Activated CD4-positive, alpha-beta T cell treated with anti-CD3 and anti-CD28 coated beads for 36 hours (primary cell): Measurements from ENCODE around the gene NUPR1. TPM values are rescaled to one million over a fixed set of nuclear protein-coding genes. Genes with fewer than 3 reads are reported as not detected.
"Not testable (repeated sequence)": the region's sequence is repeated elsewhere in the genome, so short reads cannot be mapped to it uniquely, and the experiment has no call there.

Experiments used
- ATAC-seq: fragments of 200-7000 bp; cut with Tn5 transposase; one replicate; pipeline ENCODE4 v1.10.0; 2021; ENCODE audit warnings: mild to moderate bottlenecking, moderate library complexity
- CTCF ChIA-PET: fragments of 350-600 bp; sonication (Branson Sonifier 250); formaldehyde crosslinking; loops from one replicate; lab custom pipeline; 2021; ENCODE audit warnings: antibody characterized with exemption; lab: Charles Lee
- POLR2A ChIA-PET: fragments of 350-600 bp; sonication (Branson Sonifier 250); formaldehyde crosslinking; loops from one replicate; lab custom pipeline; 2021; ENCODE audit warnings: antibody characterized with exemption, inconsistent platforms; lab: Charles Lee
- DNase-seq: peaks from one replicate; pipeline ENCODE4 v3.0.0-alpha.2; 2020
- H3K27ac Mint-ChIP-seq: one replicate; pipeline ENCODE4 v1.8.0; 2021; ENCODE audit warnings: mixed read lengths
- H3K27me3 Mint-ChIP-seq: one replicate; pipeline ENCODE4 v1.8.0; 2021; ENCODE audit warnings: mixed read lengths
- H3K36me3 Mint-ChIP-seq: one replicate; pipeline ENCODE4 v1.8.0; 2021; ENCODE audit warnings: low read depth, mixed read lengths
- H3K4me1 Mint-ChIP-seq: one replicate; pipeline ENCODE4 v1.8.0; 2021; ENCODE audit warnings: mixed read lengths
- H3K4me3 Mint-ChIP-seq: one replicate; pipeline ENCODE4 v1.8.0; 2021; ENCODE audit warnings: mild to moderate bottlenecking, moderate library complexity, mixed read lengths
- H3K9me3 Mint-ChIP-seq: one replicate; pipeline ENCODE4 v1.8.0; 2021; ENCODE audit warnings: low read depth, mixed read lengths
- intact Hi-C, 2 experiments: fragments of 100-400 bp; cut with DNase I in 1 of 2; cut with micrococcal nuclease in 1 of 2; formaldehyde crosslinking; loops; one replicate each; pipeline versions ENCODE4 v1.14.2 to v1.15.1; 2022 to 2024; cut with DNase I, micrococcal nuclease
- total RNA-seq, 2 experiments: library from RNA; stranded (reverse); gene quantifications; one replicate each; pipeline ENCODE4 v1.2.3, GENCODE V29; 2021

NUPR1 gene
- total RNA-seq, 2 experiments from 2014 or later: not detected

GRCh38 chr16:28554634-28555423, 16.1 kb upstream of the NUPR1 start:
- H3K27me3 Mint-ChIP-seq: no peaks in the 10 kb centered on the region
- ChIA-PET POLR2A (interaction anchor here (0.9 to 1.6 kb wide), 2 partner anchors 61 kb away, joined by 3 to 4 read pairs; partner anchors contain the start of gene APOBR), CTCF (interaction anchor here (0.7 to 2.4 kb wide), 3 partner anchors 27 to 1365 kb away, joined by 3 to 6 read pairs (median 4); no protein-coding TSS in a partner anchor)
- peaks cover 24% of the 10 kb centered on the region for H3K36me3 Mint-ChIP-seq
- H3K27ac Mint-ChIP-seq: peak overlapping the region; percentile 93
- intact Hi-C loops: loop anchor here (1.0 to 10.0 kb wide), 13 partner anchors 60 to 1522 kb away; partner anchors contain the start of genes APOBR (in 1 of the 2), ATXN2L (in 1 of the 2), CLN3 (in 1 of the 2) and KATNIP (in 1 of the 2)
- ATAC-seq (no peak), DNase-seq (no peak)
- H3K9me3 Mint-ChIP-seq: no peaks in the 10 kb centered on the region
- peak overlapping the region; percentile 87 for H3K4me3 Mint-ChIP-seq
- peaks cover 42% of the 10 kb centered on the region for H3K4me1 Mint-ChIP-seq

- ChIA-PET CTCF (interaction anchor here (0.7 kb wide), 1 partner anchor 1364 kb away, joined by 3 read pairs; no protein-coding TSS in a partner anchor), POLR2A (interaction anchor here (0.6 to 0.9 kb wide), 2 partner anchors 60 to 423 kb away, joined by 3 to 4 read pairs; partner anchors contain the start of gene APOBR)
- DNase-seq (peak; percentile 97), ATAC-seq (peak; percentile 85)
- Mint-ChIP-seq H3K4me1 (peaks cover 44% of the 10 kb centered on the region), H3K4me3 (peak within 1 kb of the TSS; percentile 87), H3K9me3 (no peaks in the 10 kb centered on the region), H3K27me3 (no peaks in the 10 kb centered on the region), H3K27ac (peak within 1 kb of the TSS; percentile 97), H3K36me3 (peaks cover 20% of the 10 kb centered on the region)
- intact Hi-C loops: loop anchor here (1.0 to 10.0 kb wide), 14 partner anchors 59 to 1523 kb away; partner anchors contain the start of genes APOBR (in 1 of the 2), ATXN2L (in 1 of the 2), CLN3 (in 1 of the 2) and KATNIP (in 1 of the 2)
These were observed 15.2 kb upstream of the NUPR1 start, which contains the start of gene SGF29 for GRCh38 chr16:28553776-28554633. TSS of gene SGF29 (plus strand) at chr16:28553920. CDS start at chr16:28581070, 27,150 bp downstream.

GRCh38 chr16:28549301-28549899, 10.6 kb upstream of the NUPR1 start:
- Mint-ChIP-seq H3K4me1 (peaks cover 10% of the 10 kb centered on the region), H3K27ac (no peak overlapping the region), H3K36me3 (no peaks in the 10 kb centered on the region), H3K4me3 (no peak overlapping the region), H3K9me3 (no peaks in the 10 kb centered on the region), H3K27me3 (no peaks in the 10 kb centered on the region)
- DNase-seq (peak; percentile 27), ATAC-seq (no peak)
- intact Hi-C loops: loop anchor here in 1 of 2 experiments (1.0 kb wide), 1 partner anchor 58 kb away; no protein-coding TSS in a partner anchor
- ChIA-PET POLR2A (no interaction called here), CTCF (interaction anchor here (0.6 to 1.1 kb wide), 3 partner anchors 8 to 235 kb away, joined by 3 to 5 read pairs (median 3); no protein-coding TSS in a partner anchor)

DNA sequence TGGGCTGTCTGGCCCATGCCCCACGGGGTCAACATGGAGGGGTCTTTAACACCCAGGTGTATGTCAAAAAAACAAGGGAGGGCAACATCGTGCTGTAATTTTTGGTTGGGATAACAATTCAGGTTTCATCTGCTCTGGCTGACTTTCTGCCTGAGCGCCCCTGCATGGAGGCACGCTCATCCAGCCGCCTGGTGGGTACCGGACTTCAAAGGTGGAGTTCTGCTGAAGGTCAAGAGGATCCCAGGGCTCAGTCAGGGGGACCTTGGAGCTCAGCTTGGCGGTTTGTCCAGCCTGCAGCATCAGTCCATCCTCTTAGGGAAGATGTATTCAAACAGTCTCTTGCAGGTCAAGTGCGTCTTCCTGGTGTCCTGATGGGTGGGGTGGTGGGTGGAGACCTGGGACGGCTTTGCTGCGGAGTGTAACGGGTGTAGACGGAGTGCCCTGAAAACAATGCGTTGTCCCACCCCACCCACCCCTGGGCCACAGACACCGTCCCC, 9.6 kb upstream of the NUPR1 start:
- Mint-ChIP-seq H3K4me3 (no peak overlapping the region), H3K27me3 (no peaks in the 10 kb centered on the region), H3K36me3 (no peaks in the 10 kb centered on the region), H3K9me3 (no peaks in the 10 kb centered on the region), H3K27ac (no peak overlapping the region), H3K4me1 (peaks cover 10% of the 10 kb centered on the region)
- ATAC-seq: no peak
- CTCF ChIA-PET: interaction anchor here (1.1 to 1.3 kb wide), 2 partner anchors 14 to 69 kb away, joined by 4 to 5 read pairs; no protein-coding TSS in a partner anchor
- intact Hi-C loops: no loop called here
- POLR2A ChIA-PET: no interaction called here
- DNase-seq: no peak

DNA sequence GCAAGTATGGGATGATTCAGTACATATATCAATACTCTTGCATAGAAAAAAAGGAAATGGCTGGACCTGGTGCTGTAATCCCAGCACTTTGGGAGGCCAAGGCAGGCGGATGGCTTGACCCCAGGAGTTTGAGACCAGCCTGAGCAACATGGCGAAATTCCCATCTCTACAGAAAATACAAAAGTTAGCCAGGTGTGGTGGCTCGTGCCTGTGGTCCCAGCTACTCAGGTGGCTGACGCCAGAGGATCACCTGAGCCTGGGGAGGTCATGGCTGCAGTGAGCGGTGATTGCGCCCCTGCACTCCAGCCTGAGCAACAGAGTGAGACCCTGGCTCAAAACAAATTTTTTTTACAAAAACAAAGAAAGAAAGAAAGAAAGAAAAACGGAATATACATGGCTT, 7.9 kb upstream of the NUPR1 start:
- ChIA-PET POLR2A (no interaction called here), CTCF (no interaction called here)
- Mint-ChIP-seq H3K4me3 (no peak overlapping the region), H3K36me3 (no peaks in the 10 kb centered on the region), H3K27me3 (no peaks in the 10 kb centered on the region), H3K4me1 (peaks cover 12% of the 10 kb centered on the region), H3K27ac (no peak overlapping the region), H3K9me3 (no peaks in the 10 kb centered on the region)
- intact Hi-C loops: no loop called here
- no peak for DNase-seq
- ATAC-seq: no peak

GRCh38 chr16:28545964-28546363, 7.2 kb upstream of the NUPR1 start:
- H3K4me1 Mint-ChIP-seq: peaks cover 12% of the 10 kb centered on the region
- POLR2A ChIA-PET, H3K9me3 Mint-ChIP-seq, DNase-seq, CTCF ChIA-PET, H3K27ac Mint-ChIP-seq, H3K27me3 Mint-ChIP-seq, H3K36me3 Mint-ChIP-seq, H3K4me3 Mint-ChIP-seq, ATAC-seq, intact Hi-C loops: not testable (repeated sequence)

GRCh38 chr16:28544998-28545397, 6.2 kb upstream of the NUPR1 start:
- Mint-ChIP-seq H3K27ac (no peak overlapping the region), H3K4me3 (no peak overlapping the region), H3K36me3 (no peaks in the 10 kb centered on the region), H3K27me3 (no peaks in the 10 kb centered on the region), H3K4me1 (peaks cover 12% of the 10 kb centered on the region), H3K9me3 (no peaks in the 10 kb centered on the region)
- DNase-seq: no peak
- ChIA-PET POLR2A (interaction anchor here (0.6 kb wide), 1 partner anchor 20 kb away, joined by 3 read pairs; no protein-coding TSS in a partner anchor), CTCF (no interaction called here)
- intact Hi-C loops: no loop called here
- no peak for ATAC-seq

DNA sequence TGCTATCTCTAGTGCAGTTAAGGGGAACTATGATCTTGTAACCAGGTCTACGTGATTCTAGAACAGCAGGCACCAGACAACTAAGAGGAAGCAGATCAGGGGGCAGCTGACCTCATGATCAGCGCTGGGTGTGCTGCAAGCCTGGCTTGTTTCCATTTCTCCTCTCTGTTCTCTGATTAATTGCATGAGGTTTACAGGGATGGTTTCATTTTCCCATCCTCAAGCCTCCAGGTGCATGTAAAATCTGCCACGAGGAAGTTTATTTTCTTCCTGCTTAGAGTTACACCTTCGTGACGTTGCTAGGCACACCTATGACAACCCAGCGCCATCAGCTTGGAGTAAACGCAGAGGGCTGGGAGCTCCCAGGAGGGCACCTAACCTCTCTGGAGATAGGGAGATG, 4.3 kb upstream of the NUPR1 start:
- Mint-ChIP-seq H3K9me3 (no peaks in the 10 kb centered on the region), H3K36me3 (no peaks in the 10 kb centered on the region), H3K27me3 (no peaks in the 10 kb centered on the region), H3K4me1 (peaks cover 7% of the 10 kb centered on the region), H3K4me3 (no peak overlapping the region), H3K27ac (no peak overlapping the region)
- DNase-seq (no peak), ATAC-seq (no peak)
- ChIA-PET POLR2A (no interaction called here), CTCF (no interaction called here)
- intact Hi-C loops: no loop called here

GRCh38 chr16:28542646-28543045, 3.9 kb upstream of the NUPR1 start:
- Mint-ChIP-seq H3K4me1 (peaks cover 7% of the 10 kb centered on the region), H3K4me3 (no peak overlapping the region), H3K27me3 (no peaks in the 10 kb centered on the region), H3K9me3 (no peaks in the 10 kb centered on the region), H3K36me3 (no peaks in the 10 kb centered on the region), H3K27ac (no peak overlapping the region)
- DNase-seq: no peak
- ATAC-seq: no peak
- ChIA-PET POLR2A (no interaction called here), CTCF (no interaction called here)
- intact Hi-C loops: no loop called here

DNA sequence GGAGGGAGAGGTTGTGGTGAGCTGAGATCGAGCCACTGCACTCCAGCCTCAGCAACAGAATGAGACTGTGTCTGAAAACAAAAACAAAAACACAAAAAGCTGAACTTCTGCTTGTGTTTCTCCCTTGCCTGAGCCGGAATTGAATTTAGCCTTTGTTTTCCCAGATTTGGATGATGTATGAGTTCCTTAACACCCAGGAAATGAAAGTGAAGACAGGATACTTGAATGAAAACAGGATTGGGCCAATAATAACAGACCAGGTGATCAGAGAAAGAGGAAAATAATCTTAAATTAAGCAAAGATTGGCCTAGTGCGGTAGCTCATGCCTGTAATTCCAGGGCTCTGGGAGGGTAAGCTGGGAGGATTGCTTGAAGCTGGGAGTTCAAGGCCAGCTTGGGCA, 1.6 kb upstream of the NUPR1 start:
- Mint-ChIP-seq H3K27me3 (no peaks in the 10 kb centered on the region), H3K27ac (no peak overlapping the region), H3K9me3 (no peaks in the 10 kb centered on the region), H3K4me1 (peaks cover 14% of the 10 kb centered on the region), H3K4me3 (no peak overlapping the region), H3K36me3 (no peaks in the 10 kb centered on the region)
- intact Hi-C loops: no loop called here
- CTCF ChIA-PET: interaction anchor here (1.2 kb wide), 1 partner anchor 9 kb away, joined by 3 read pairs; no protein-coding TSS in a partner anchor
- DNase-seq (no peak), ATAC-seq (no peak)
- POLR2A ChIA-PET: no interaction called here
